GM12878 (cell line): Measurements from ENCODE around the gene N4BP3. TPM values are rescaled to one million over a fixed set of nuclear protein-coding genes. Genes with fewer than 3 reads are reported as not detected.

Experiments used
- ATAC-seq: fragments of 200-7000 bp; cut with Tn5 transposase; 3 replicates; pipeline ENCODE4 v1.9.1; 2020; ENCODE audit warnings: mild to moderate bottlenecking, moderate library complexity
- BruUV-seq: library from RNA; stranded (reverse); fragments of 400-500 nt; replicated peaks from 2 replicates; lab custom pipeline; 2021; lab: Mats Ljungman, UMichigan
- CTCF ChIA-PET: fragments of 300-600 bp; sonication (Branson Sonifier 250); formaldehyde crosslinking; extraction: SDS; loops from one replicate; lab custom pipeline; 2021; ENCODE audit warnings: inconsistent platforms; lab: Yijun Ruan, JAX
- POLR2A ChIA-PET: fragments of 350-600 bp; formaldehyde crosslinking; extraction: SDS; loops from one replicate; lab custom pipeline; 2021; ENCODE audit warnings: inconsistent platforms; lab: Charles Lee
- RAD21 ChIA-PET: fragments of 300-600 bp; sonication (Branson Sonifier 250); formaldehyde crosslinking; loops from one replicate; lab custom pipeline; 2023; ENCODE audit warnings: antibody characterized with exemption; ENCODE audit not compliant: unreplicated experiment; lab: Charles Lee
- SMC1A ChIA-PET: fragments of 300-600 bp; sonication (Branson Sonifier 250); formaldehyde crosslinking; loops from one replicate; lab custom pipeline; 2023; ENCODE audit not compliant: unreplicated experiment, uncharacterized antibody; lab: Charles Lee
- DNase-seq: peaks from one replicate; pipeline ENCODE4 v3.0.0-alpha.2; 2011; ENCODE audit warnings: low read depth, low spot score
- FAIRE-seq: peaks from 3 replicates; lab custom pipeline; 2011; peaks lifted over from hg19 to GRCh38; lab: Jason Lieb, UNC
- H2AFZ ChIP-seq: 2 replicates; pipeline ENCODE4 v1.6.0; 2011; ENCODE audit warnings: low read depth, low read length, control low read depth; ENCODE audit not compliant: control insufficient read depth
- H3K27ac ChIP-seq: 2 replicates; pipeline ENCODE4 v1.5.1; 2011; ENCODE audit warnings: control low read depth; ENCODE audit not compliant: control insufficient read depth, insufficient read depth
- H3K27me3 ChIP-seq, 2 experiments: replicated peaks in 1 of 2; 2 replicates each; pipeline versions ENCODE4 v1.6.0 to v1.6.1; 2011; ENCODE audit warnings: low read length in 1 of 2; ENCODE audit not compliant: control insufficient read depth in 2 of 2, insufficient read depth in 2 of 2
- H3K36me3 ChIP-seq, 2 experiments: 2 replicates each; pipeline ENCODE4 v1.5.1; 2011; ENCODE audit warnings: low read length in 1 of 2; ENCODE audit not compliant: control insufficient read depth in 2 of 2, insufficient read depth in 2 of 2
- H3K4me1 ChIP-seq: 2 replicates; pipeline ENCODE4 v1.6.1; 2011; ENCODE audit warnings: mild to moderate bottlenecking, low read length, moderate library complexity, mixed read lengths; ENCODE audit not compliant: control insufficient read depth, insufficient read depth
- H3K4me2 ChIP-seq: 2 replicates; pipeline ENCODE4 v1.6.0; 2011; ENCODE audit warnings: control low read depth; ENCODE audit not compliant: control insufficient read depth, insufficient read depth
- H3K4me3 ChIP-seq: fragments of 200-600 bp; sonication (generic); 2 replicates; pipeline ENCODE4 v1.5.1; 2016
- H3K79me2 ChIP-seq: 2 replicates; pipeline ENCODE4 v1.6.0; 2011; ENCODE audit warnings: low read length; ENCODE audit not compliant: control insufficient read depth, insufficient read depth
- H3K9ac ChIP-seq: 2 replicates; pipeline ENCODE4 v1.8.0; 2011; ENCODE audit warnings: low read length, control low read depth, mixed read lengths; ENCODE audit not compliant: control insufficient read depth, insufficient read depth
- H3K9me3 ChIP-seq: replicated peaks from 3 replicates; pipeline ENCODE4 v1.5.1; 2011; ENCODE audit warnings: mild to moderate bottlenecking, low read length; ENCODE audit not compliant: control insufficient read depth, insufficient read depth
- H4K20me1 ChIP-seq: 2 replicates; pipeline ENCODE4 v1.6.0; 2011; ENCODE audit not compliant: control insufficient read depth, insufficient read depth
- HSF1 ChIP-seq: fragments of 150-350 bp; IDR thresholded peaks from 2 replicates; pipeline ENCODE4 v1.6.1; 2014; ENCODE audit warnings: mild to moderate bottlenecking, low read depth, low read length
- KLF5 ChIP-seq: fragments of 450-650 bp; IDR thresholded peaks from 2 replicates; pipeline ENCODE4 v1.6.1; 2014; ENCODE audit warnings: mild to moderate bottlenecking; ENCODE audit not compliant: partially characterized antibody
- LARP7 ChIP-seq: fragments of 450-650 bp; IDR thresholded peaks from 2 replicates; pipeline ENCODE4 v1.6.1; 2017; ENCODE audit warnings: mild to moderate bottlenecking
- MEF2A ChIP-seq: IDR thresholded peaks from 2 replicates; pipeline ENCODE4 v1.6.1; 2011; ENCODE audit warnings: low read depth, mild to moderate bottlenecking, low read length, moderate library complexity; ENCODE audit not compliant: insufficient read depth
- MYB ChIP-seq: fragments of 150-350 bp; IDR thresholded peaks from 2 replicates; pipeline ENCODE4 v1.6.1; 2014; ENCODE audit warnings: mild to moderate bottlenecking, low read depth, low read length, borderline replicate concordance
- POLR2AphosphoS2 ChIP-seq: IDR thresholded peaks from 2 replicates; pipeline ENCODE4 v1.6.1; 2011; ENCODE audit warnings: low read depth, mild to moderate bottlenecking, low read length, improper control_type of control experiment, moderate library complexity
- RAD21 ChIP-seq: IDR thresholded peaks from 2 replicates; pipeline ENCODE4 v1.6.1; 2011; ENCODE audit warnings: mild to moderate bottlenecking, low read depth, low read length, moderate library complexity; ENCODE audit not compliant: insufficient read depth
- RELB ChIP-seq: fragments of 450-650 bp; IDR thresholded peaks from 2 replicates; pipeline ENCODE4 v1.6.1; 2017; ENCODE audit warnings: low read depth, mild to moderate bottlenecking, moderate library complexity
- SPI1 ChIP-seq: IDR thresholded peaks from 2 replicates; pipeline ENCODE4 v1.6.1; 2011; ENCODE audit warnings: low read depth, mild to moderate bottlenecking, low read length, moderate library complexity, borderline replicate concordance; ENCODE audit not compliant: insufficient read depth
- SREBF2 ChIP-seq: IDR thresholded peaks from 2 replicates; pipeline ENCODE4 v1.6.1; 2012; ENCODE audit warnings: mild to moderate bottlenecking, low read length
- TARDBP ChIP-seq: IDR thresholded peaks from 2 replicates; pipeline ENCODE4 v1.6.1; 2016; ENCODE audit warnings: borderline replicate concordance
- WGBS: methylation state at CpG from one replicate; pipeline ENCODE4 v1.1.6; 2016; ENCODE audit warnings: low lambda C conversion rate; ENCODE audit not compliant: insufficient replicate concordance, insufficient coverage; ENCODE audit errors: missing lambda C conversion rate; 5-methylcytosine and 5-hydroxymethylcytosine counted together
- in situ Hi-C: fragments of 300-500 bp; cut with MboI; formaldehyde crosslinking; loops from 9 replicates; pipeline ENCODE4 v1.14.3; 2018; ENCODE audit warnings: mixed read lengths
- intact Hi-C: fragments of 100-400 bp; cut with micrococcal nuclease; formaldehyde crosslinking; loops from one replicate; pipeline ENCODE4 v1.14.2; 2022; ENCODE audit not compliant: unreplicated experiment
- polyA plus RNA-seq, 11 experiments: library from polyadenylated mRNA; depleted of rRNA in 4 of 11; unstranded in 6 of 11; stranded (reverse) in 5 of 11; fragments of >200 nt; fragmentation: Nextera tagmentation in 4 of 11; fragmentation: Illumina TruSeq in 1 of 11; extraction: Ambion mirVana in 4 of 11; extraction: Trizol in 1 of 11; gene quantifications; 1 replicate in 1 of 11; 2 replicates in 10 of 11; pipeline versions ENCODE4 v1.2.1 to v1.2.3, GENCODE V29; 2011 to 2016; ENCODE audit warnings: inconsistent platforms in 2 of 11, missing spikeins in 2 of 11, low read depth in 1 of 11
- total RNA-seq, 4 experiments: library from RNA; depleted of rRNA in 3 of 4; stranded (reverse); fragments of >200 nt in 3 of 4; fragmentation: Illumina TruSeq in 1 of 4; extraction: Trizol in 1 of 4; gene quantifications; 2 replicates each; pipeline versions ENCODE4 v1.2.1 to v1.2.3, GENCODE V29; 2013 to 2021
- TF ChIP-seq, protein P1 (sequence below): fragments of 450-650 bp; IDR thresholded peaks from 2 replicates; pipeline ENCODE4 v1.6.1; 2018; ENCODE audit warnings: mild to moderate bottlenecking, low read depth, moderate library complexity; ENCODE audit not compliant: partially characterized antibody

Gene N4BP3
- total and polyA plus RNA-seq, 10 of the 15 experiments (the other 5 are each of a cell fraction or from before 2014, with no cell fraction given) = 0.06 to 13.0 (median 4.3) TPM

DNA sequence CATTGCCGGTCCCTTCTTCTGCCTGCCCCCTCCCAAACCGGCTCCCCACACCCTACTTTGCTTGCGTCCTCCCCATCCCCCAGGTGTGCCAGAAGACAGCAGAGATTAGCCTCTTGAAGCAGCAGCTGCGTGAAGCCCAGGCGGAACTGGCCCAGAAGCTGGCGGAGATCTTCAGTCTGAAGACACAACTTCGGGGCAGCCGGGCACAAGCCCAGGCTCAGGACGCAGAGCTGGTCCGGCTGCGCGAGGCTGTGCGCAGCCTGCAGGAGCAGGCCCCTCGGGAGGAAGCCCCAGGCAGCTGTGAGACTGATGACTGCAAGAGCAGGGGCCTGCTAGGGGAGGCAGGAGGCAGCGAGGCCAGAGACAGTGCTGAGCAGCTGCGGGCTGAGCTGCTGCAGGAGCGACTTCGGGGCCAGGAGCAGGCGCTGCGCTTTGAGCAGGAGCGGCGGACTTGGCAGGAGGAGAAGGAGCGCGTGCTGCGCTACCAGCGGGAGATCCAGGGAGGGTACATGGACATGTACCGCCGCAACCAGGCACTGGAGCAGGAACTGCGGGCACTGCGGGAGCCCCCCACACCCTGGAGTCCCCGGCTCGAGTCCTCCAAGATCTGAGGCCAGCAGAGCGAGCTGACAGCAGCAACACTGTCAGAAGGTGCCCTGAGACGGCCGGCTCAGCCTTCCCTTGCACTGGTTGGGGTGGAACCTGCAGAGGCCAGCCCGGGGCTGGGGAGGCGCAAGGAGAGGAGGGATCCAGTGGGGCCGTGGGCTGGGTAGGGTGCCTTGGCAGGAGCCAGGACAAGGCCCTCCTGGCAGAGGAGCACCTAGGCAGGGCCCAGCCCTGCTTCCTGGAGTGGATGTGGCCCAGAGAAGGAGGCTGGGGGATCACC, 8.3 kb downstream of the N4BP3 start:
- Histone ChIP-seq H3K9me3 (no peaks in the 10 kb centered on the region), H3K27ac (peak overlapping the region; percentile 47), H3K4me2 (peak overlapping the region; percentile 45), H2AFZ (no peak overlapping the region), H3K27me3 (no peaks in the 10 kb centered on the region), H3K4me3 (peak overlapping the region; percentile 47; the same call in 1 of the 2 replicates), H4K20me1 (no peaks in the 10 kb centered on the region), H3K4me1 (peaks cover 32% of the 10 kb centered on the region), H3K79me2 (peaks cover 25% of the 10 kb centered on the region), H3K9ac (no peak overlapping the region), H3K36me3 (peaks cover 3 to 19% of the 10 kb centered on the region in 2 experiments; a peak in 3 of 4 replicates)
- no peak for FAIRE-seq
- intact Hi-C loops = no loop called here
- WGBS = 86% methylated on average over 38 of the region's 38 CpGs
- TF ChIP-seq HSF1 (no peak), LARP7 (no peak), RAD21 (no peak), MYB (no peak), POLR2AphosphoS2 (no peak), SREBF2 (no peak), SPI1 (no peak), KLF5 (no peak), RELB (no peak), MEF2A (no peak), TARDBP (no peak)
- TF ChIP-seq, protein P1, sequence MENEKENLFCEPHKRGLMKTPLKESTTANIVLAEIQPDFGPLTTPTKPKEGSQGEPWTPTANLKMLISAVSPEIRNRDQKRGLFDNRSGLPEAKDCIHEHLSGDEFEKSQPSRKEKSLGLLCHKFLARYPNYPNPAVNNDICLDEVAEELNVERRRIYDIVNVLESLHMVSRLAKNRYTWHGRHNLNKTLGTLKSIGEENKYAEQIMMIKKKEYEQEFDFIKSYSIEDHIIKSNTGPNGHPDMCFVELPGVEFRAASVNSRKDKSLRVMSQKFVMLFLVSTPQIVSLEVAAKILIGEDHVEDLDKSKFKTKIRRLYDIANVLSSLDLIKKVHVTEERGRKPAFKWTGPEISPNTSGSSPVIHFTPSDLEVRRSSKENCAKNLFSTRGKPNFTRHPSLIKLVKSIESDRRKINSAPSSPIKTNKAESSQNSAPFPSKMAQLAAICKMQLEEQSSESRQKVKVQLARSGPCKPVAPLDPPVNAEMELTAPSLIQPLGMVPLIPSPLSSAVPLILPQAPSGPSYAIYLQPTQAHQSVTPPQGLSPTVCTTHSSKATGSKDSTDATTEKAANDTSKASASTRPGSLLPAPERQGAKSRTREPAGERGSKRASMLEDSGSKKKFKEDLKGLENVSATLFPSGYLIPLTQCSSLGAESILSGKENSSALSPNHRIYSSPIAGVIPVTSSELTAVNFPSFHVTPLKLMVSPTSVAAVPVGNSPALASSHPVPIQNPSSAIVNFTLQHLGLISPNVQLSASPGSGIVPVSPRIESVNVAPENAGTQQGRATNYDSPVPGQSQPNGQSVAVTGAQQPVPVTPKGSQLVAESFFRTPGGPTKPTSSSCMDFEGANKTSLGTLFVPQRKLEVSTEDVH = no peak
- ChIA-PET CTCF (interaction anchor here (0.9 to 3.1 kb wide), 17 partner anchors 8 to 83 kb away, joined by 3 to 21 read pairs (median 8); partner anchors contain the start of genes HNRNPAB, NHP2 and RMND5B), RAD21 (interaction anchor here (1.2 kb wide), 4 partner anchors 24 to 46 kb away, joined by 3 to 7 read pairs (median 4); no protein-coding TSS in a partner anchor), SMC1A (interaction anchor here (0.9 to 2.9 kb wide), 5 partner anchors 10 to 47 kb away, joined by 3 to 14 read pairs (median 5); no protein-coding TSS in a partner anchor), POLR2A (interaction anchor here (0.6 to 1.0 kb wide), 2 partner anchors 10 to 30 kb away, joined by 3 to 6 read pairs; no protein-coding TSS in a partner anchor)
- in situ Hi-C loops = loop anchor here (10.0 kb wide), 1 partner anchor 1693 kb away; no protein-coding TSS in a partner anchor
- no peak for ATAC-seq
- DNase-seq = no peak
- no TSS peak for BruUV-seq
